Amniotic stem cell (primary cell): Measurements from ENCODE around the gene SH2B3.

Experiments used
- DNase-seq: peaks from one replicate; lab custom pipeline; 2025; lab: John Stamatoyannopoulos, UW

Gene SH2B3

GRCh38 chr12:111428081-111428727 is 22.5 kb downstream of the SH2B3 start:
- DNase-seq = no peak

- no peak for DNase-seq
These were observed 23.0 kb downstream of the SH2B3 start for GRCh38 chr12:111428728-111429175.

- DNase-seq = no peak
These were observed 24.2 kb downstream of the SH2B3 start for GRCh38 chr12:111429828-111430432.

GRCh38 chr12:111430433-111431353 is 25.0 kb downstream of the SH2B3 start:
- no peak for DNase-seq

- DNase-seq = no peak
These were observed 26.0 kb downstream of the SH2B3 start for GRCh38 chr12:111431772-111432171.

- no peak for DNase-seq
These were observed 28.3 kb downstream of the SH2B3 start for GRCh38 chr12:111434049-111434448.

- no peak for DNase-seq
These were observed 29.1 kb downstream of the SH2B3 start for GRCh38 chr12:111434680-111435338.

GRCh38 chr12:111435661-111436201 is 30.0 kb downstream of the SH2B3 start:
- no peak for DNase-seq

- DNase-seq = no peak
These were observed 30.5 kb downstream of the SH2B3 start for GRCh38 chr12:111436266-111436665.

GRCh38 chr12:111436811-111437210 is 31.1 kb downstream of the SH2B3 start:
- DNase-seq = no peak

- DNase-seq = peak; percentile 28
These were observed 32.2 kb downstream of the SH2B3 start for GRCh38 chr12:111437816-111438454.

GRCh38 chr12:111438481-111438880 is 32.8 kb downstream of the SH2B3 start:
- no peak for DNase-seq

- no peak for DNase-seq
These were observed 34.0 kb downstream of the SH2B3 start for GRCh38 chr12:111439657-111440151.

- no peak for DNase-seq
These were observed 34.4 kb downstream of the SH2B3 start for GRCh38 chr12:111440152-111440551.

GRCh38 chr12:111440631-111441030 is 34.9 kb downstream of the SH2B3 start:
- DNase-seq = no peak

GRCh38 chr12:111441107-111441928 is 35.6 kb downstream of the SH2B3 start:
- DNase-seq = no peak

GRCh38 chr12:111442301-111443045 is 36.8 kb downstream of the SH2B3 start:
- no peak for DNase-seq

GRCh38 chr12:111443086-111443485 is 37.4 kb downstream of the SH2B3 start:
- no peak for DNase-seq

- no peak for DNase-seq
These were observed 37.9 kb downstream of the SH2B3 start for GRCh38 chr12:111443586-111443985.
